HepG2 (cell line): Measurements from ENCODE around the gene ABHD1. TPM values are rescaled to one million over a fixed set of nuclear protein-coding genes. Genes with fewer than 3 reads are reported as not detected.

ENCODE experiments used
- CBX1 ChIP-seq: IDR thresholded peaks from one replicate; pipeline ENCODE4 v1.6.1; 2016; ENCODE audit warnings: antibody characterized with exemption, low read depth
- CEBPZ ChIP-seq: IDR thresholded peaks from 2 replicates; pipeline ENCODE4 v1.6.1; 2012; ENCODE audit warnings: low read length, improper control_type of control experiment
- EZH2 ChIP-seq: conservative IDR thresholded peaks from 2 replicates; pipeline ENCODE4 v1.6.1; 2012; ENCODE audit warnings: mild to moderate bottlenecking, low read depth, low read length, moderate library complexity
- GLI4 ChIP-seq: sonication (generic); formaldehyde crosslinking; IDR thresholded peaks from 2 replicates; pipeline ENCODE4 v1.5.1; 2020; ENCODE audit warnings: missing genetic modification reagents, mild to moderate bottlenecking, moderate library complexity, borderline replicate concordance
- HMG20A ChIP-seq: IDR thresholded peaks from 2 replicates; pipeline ENCODE4 v1.6.1; 2016; ENCODE audit warnings: borderline replicate concordance
- KDM3A ChIP-seq: IDR thresholded peaks from 2 replicates; pipeline ENCODE4 v1.6.1; 2018; ENCODE audit warnings: low read depth, missing compliant biosample characterization
- NFKBIZ ChIP-seq: IDR thresholded peaks from 2 replicates; pipeline ENCODE4 v1.6.1; 2018; ENCODE audit warnings: missing genetic modification reagents, missing compliant biosample characterization
- NR2F1 ChIP-seq, 2 experiments: fragments of 450-650 bp in 1 of 2; formaldehyde crosslinking in 1 of 2; IDR thresholded peaks; 2 replicates each; pipeline versions ENCODE4 v1.5.0 to v1.6.1; 2016 to 2020; ENCODE audit warnings: mild to moderate bottlenecking in 1 of 2, missing compliant biosample characterization in 1 of 2, missing genetic modification reagents in 1 of 2, moderate library complexity in 1 of 2
- RFX1 ChIP-seq: fragments of 450-650 bp; IDR thresholded peaks from 2 replicates; pipeline ENCODE4 v1.6.1; 2017
- SIN3A ChIP-seq: IDR thresholded peaks from 2 replicates; pipeline ENCODE4 v1.6.1; 2011; ENCODE audit warnings: low read depth, mild to moderate bottlenecking, control low read depth, low read length, borderline replicate concordance
- TCF7L2 ChIP-seq: IDR thresholded peaks from 2 replicates; pipeline ENCODE4 v1.6.1; 2011; ENCODE audit warnings: mild to moderate bottlenecking, low read depth, low read length, moderate library complexity
- ZBTB39 ChIP-seq: sonication (generic); formaldehyde crosslinking; IDR thresholded peaks from 2 replicates; pipeline ENCODE4 v1.5.0; 2020; ENCODE audit warnings: missing genetic modification reagents
- ZBTB46 ChIP-seq: sonication (generic); formaldehyde crosslinking; IDR thresholded peaks from 2 replicates; pipeline ENCODE4 v1.4.0; 2020; ENCODE audit warnings: mild to moderate bottlenecking, missing genetic modification reagents, borderline replicate concordance
- ZFP36 ChIP-seq: fragments of 150-350 bp; IDR thresholded peaks from 2 replicates; pipeline ENCODE4 v1.6.1; 2018; ENCODE audit warnings: borderline replicate concordance, low read length, low read depth; ENCODE audit not compliant: partially characterized antibody
- ZNF180 ChIP-seq: sonication (generic); formaldehyde crosslinking; IDR thresholded peaks from 2 replicates; pipeline ENCODE4 v1.4.0; 2020; ENCODE audit warnings: low read depth, missing genetic modification reagents, borderline replicate concordance
- ZNF264 ChIP-seq: sonication (generic); formaldehyde crosslinking; IDR thresholded peaks from 2 replicates; pipeline ENCODE4 v1.4.0; 2020; ENCODE audit warnings: missing genetic modification reagents
- ZNF33A ChIP-seq: sonication (generic); formaldehyde crosslinking; IDR thresholded peaks from 2 replicates; pipeline ENCODE4 v1.5.1; 2020; ENCODE audit warnings: missing genetic modification reagents, mild to moderate bottlenecking, moderate library complexity, borderline replicate concordance
- ZNF44 ChIP-seq: sonication (generic); formaldehyde crosslinking; IDR thresholded peaks from 2 replicates; pipeline ENCODE4 v1.5.1; 2020; ENCODE audit warnings: mild to moderate bottlenecking, missing genetic modification reagents
- ZNF451 ChIP-seq: sonication (generic); formaldehyde crosslinking; IDR thresholded peaks from 2 replicates; pipeline ENCODE4 v1.5.0; 2020; ENCODE audit warnings: mild to moderate bottlenecking, missing genetic modification reagents
- ZNF597 ChIP-seq: sonication (generic); formaldehyde crosslinking; IDR thresholded peaks from 2 replicates; pipeline ENCODE4 v1.5.0; 2020; ENCODE audit warnings: missing genetic modification reagents
- ZNF747 ChIP-seq: sonication (generic); formaldehyde crosslinking; IDR thresholded peaks from 2 replicates; pipeline ENCODE4 v1.8.1; 2023; ENCODE audit warnings: missing genetic modification reagents, mild to moderate bottlenecking, borderline replicate concordance
- polyA plus RNA-seq, 8 experiments: library from polyadenylated mRNA; depleted of rRNA in 3 of 8; stranded (reverse) in 7 of 8; unstranded in 1 of 8; fragments of >200 nt; fragmentation: Illumina TruSeq in 4 of 8; extraction: Trizol in 4 of 8; gene quantifications; 2 replicates each; pipeline versions ENCODE4 v1.2.1 to v1.2.3, GENCODE V29; 2011 to 2016; ENCODE audit warnings: low read depth in 4 of 8, missing spikeins in 1 of 8, mixed read lengths in 1 of 8; ENCODE audit not compliant: insufficient read depth in 1 of 8
- total RNA-seq, 5 experiments: library from RNA; depleted of rRNA; stranded (reverse); fragments of >200 nt; fragmentation: Illumina TruSeq; extraction: Trizol; gene quantifications; 2 replicates each; pipeline ENCODE4 v1.2.3, GENCODE V29; 2016; ENCODE audit warnings: low read depth in 1 of 5

ABHD1 gene
- total and polyA plus RNA-seq, 2 of the 13 experiments (the other 11 are each of a cell fraction or from before 2014, with no cell fraction given) = 0.04 to 0.81 TPM

GRCh38 chr2:27093430-27094352 lies 29.9 kb upstream of the ABHD1 start (continued):
- TF ChIP-seq HMG20A (CRISPR knock-in tag) (peak; percentile 68; the same call in 1 of the 2 replicates), ZNF33A (no peak), NFKBIZ (CRISPR knock-in tag) (peak; percentile 71; the same call in 1 of the 2 replicates), SIN3A (0 out of 2 replicates have a peak, but pooled peaks have one; percentile 5), ZFP36 (no peak), ZNF747 (CRISPR knock-in tag) (0 out of 2 replicates have a peak, but pooled peaks have one; percentile 53), RFX1 (no peak), CBX1 (peak; percentile 70), GLI4 (CRISPR knock-in tag) (peak; percentile 30; the same call in 1 of the 2 replicates), CEBPZ (no peak), ZNF451 (CRISPR knock-in tag) (no peak), ZBTB46 (CRISPR knock-in tag) (peak; percentile 78; the same call in 1 of the 2 replicates), ZNF264 (peak; percentile 86), TCF7L2 (no peak), EZH2 (no peak), ZNF44 (no peak), KDM3A (0 out of 2 replicates have a peak, but pooled peaks have one; percentile 14), NR2F1 (CRISPR knock-in tag; IDR thresholded peaks at IDR 0.05) (no peak), ZNF597 (CRISPR knock-in tag) (no peak), ZNF180 (CRISPR knock-in tag) (no peak), ZBTB39 (peak; percentile 83; the same call in 1 of the 2 replicates)
